GM18951 (cell line): ENCODE data around the gene SBF2.
"Not testable (repeated sequence)": the region's sequence is repeated elsewhere in the genome, so short reads cannot be mapped to it uniquely, and the experiment has no call there.

Experiments used
- POLR2A ChIP-seq: IDR thresholded peaks from 4 replicates; pipeline ENCODE4 v1.6.1; 2011; ENCODE audit warnings: mild to moderate bottlenecking; ENCODE audit not compliant: insufficient read length, insufficient read depth; ENCODE audit errors: extremely low read depth
- in situ Hi-C: fragments of 300-500 bp; cut with MboI; formaldehyde crosslinking; loops from one replicate; pipeline ENCODE4 v1.12.0; 2022; ENCODE audit warnings: low sequenced_read_pairs, mixed read lengths, inconsistent platforms; ENCODE audit not compliant: unreplicated experiment

The SBF2 gene

DNA sequence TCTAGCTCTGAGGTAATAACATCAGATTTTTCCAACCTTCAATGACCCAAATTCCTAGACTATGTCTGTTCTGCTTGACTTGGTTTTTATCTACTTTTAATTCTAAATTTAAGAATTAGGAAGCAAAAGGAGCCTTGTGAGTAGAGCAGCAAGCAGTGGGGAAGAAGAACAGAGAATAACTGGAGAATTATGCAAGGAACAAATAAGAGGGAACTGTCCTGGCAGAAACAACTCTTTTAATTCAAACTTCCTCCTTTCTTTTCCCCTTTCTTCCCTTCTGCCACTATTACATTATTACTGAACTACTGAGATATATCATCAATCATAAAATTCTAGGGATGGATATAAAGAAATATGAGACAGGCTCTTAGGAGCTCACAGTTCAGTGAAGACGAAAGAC lies 276.1 kb downstream of the SBF2 start:
- no peak for TF ChIP-seq POLR2A
- in situ Hi-C loops: no loop called here

DNA sequence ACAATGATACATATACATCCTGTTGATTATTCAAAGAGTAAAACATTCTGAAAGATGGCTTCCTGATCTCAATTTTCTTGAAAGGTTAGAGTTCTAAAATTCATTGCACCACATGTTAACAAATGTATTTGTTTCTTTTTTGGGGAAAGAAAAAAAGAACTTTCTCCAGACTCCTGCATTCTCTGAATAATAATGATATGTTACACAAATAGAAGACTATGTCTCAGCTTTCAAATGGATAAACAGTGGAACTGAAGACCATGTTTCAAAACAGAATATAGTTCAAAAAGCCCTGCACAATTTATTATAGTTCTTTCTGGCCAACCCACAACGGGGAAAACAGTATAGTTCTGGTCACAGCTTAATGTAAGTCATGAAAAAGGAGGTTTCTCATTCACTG lies 277.0 kb downstream of the SBF2 start:
- in situ Hi-C loops: no loop called here
- no peak for TF ChIP-seq POLR2A

DNA sequence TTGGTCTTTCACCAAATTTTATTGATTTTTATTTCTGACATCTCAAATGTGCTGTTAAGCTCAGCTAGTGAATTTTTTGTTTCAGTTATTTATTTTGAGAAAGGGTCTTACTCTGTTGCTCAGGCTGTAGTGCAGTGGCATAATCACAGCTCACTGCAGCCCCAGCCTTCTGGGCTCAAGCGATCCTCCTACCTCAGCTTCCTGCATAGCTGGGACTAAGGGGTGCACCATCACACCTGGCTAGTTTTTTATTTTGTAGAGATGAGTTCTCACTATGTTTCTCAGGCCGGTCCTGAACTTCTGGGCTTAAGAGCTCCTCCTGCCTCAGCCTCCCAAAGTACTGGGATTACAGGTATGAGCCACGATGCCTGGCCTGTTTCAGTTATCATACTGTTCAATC lies 282.0 kb downstream of the SBF2 start:
- TF ChIP-seq POLR2A: no peak
- in situ Hi-C loops: no loop called here

DNA sequence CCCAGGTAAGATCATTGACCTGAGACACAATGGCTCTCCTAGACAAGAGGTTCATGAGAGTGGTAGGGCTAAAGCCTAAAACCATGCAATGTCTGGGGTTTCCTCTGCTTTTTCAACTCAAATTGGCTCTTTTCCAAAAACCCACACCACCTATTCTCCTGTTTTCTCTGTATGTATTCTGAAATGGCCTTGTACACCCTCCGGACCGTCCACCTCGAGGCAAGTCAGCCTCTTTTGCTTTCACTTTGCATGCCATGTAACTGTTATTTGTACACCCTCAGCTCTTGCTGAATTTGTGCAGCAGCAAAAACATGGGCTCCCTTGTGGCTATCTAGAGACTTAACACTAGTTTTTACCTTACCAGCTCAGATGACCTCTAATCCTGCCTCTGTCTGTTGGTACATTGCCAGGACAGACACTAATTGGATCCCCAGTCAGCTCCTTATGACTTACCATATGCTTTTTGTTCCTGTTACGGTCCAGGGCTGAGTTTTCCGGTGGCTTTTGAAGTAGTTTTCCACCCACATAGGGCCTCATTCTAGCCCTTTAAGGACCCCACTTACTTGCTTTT lies 288.0 kb downstream of the SBF2 start:
- no peak for TF ChIP-seq POLR2A
- in situ Hi-C loops: no loop called here

DNA sequence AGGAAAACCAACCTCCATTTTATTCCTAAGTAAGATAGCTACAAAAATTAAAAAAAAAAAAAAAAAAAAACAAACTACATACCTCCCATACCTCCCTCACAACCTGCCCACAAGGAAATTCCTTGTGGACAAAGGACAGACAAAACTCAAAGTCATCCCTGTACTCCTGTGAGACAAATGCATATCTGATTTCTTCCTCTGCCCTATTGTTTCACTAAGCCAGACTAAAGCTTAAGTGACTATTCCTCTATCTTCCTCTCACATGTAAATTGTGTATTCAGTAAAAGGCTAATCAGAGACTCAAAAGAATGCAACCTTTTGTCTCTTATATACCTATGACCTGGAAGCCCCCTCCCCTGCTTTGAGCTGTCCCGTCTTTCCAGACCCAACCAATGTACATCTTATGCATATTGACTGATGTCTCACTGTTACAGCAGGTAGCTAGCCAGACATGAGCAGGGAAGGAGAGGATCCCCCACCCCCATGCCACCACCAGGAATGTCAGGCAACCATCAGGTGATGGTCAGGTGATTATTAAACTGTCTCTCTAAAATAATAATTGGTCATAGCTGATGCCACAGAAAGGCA lies 289.4 kb downstream of the SBF2 start:
- in situ Hi-C loops: no loop called here
- TF ChIP-seq POLR2A: no peak

DNA sequence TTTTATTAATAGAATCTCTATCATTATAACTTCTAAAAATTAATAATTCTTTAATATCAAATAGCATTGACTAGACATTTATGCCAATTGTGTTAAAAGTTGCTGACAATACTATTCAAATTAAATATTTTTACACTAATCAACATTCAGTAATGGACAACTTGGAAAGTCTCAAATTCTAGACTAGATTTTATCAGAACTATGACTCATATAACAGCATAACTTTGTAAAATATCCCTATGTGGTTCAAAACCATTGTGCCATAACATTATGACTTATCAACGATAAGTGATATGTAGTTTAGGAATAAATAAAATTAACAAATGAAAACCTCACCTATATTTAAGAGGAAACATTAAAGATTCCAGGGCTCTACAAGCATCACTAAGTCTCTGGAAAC lies 291.8 kb downstream of the SBF2 start:
- in situ Hi-C loops: no loop called here
- no peak for TF ChIP-seq POLR2A

DNA sequence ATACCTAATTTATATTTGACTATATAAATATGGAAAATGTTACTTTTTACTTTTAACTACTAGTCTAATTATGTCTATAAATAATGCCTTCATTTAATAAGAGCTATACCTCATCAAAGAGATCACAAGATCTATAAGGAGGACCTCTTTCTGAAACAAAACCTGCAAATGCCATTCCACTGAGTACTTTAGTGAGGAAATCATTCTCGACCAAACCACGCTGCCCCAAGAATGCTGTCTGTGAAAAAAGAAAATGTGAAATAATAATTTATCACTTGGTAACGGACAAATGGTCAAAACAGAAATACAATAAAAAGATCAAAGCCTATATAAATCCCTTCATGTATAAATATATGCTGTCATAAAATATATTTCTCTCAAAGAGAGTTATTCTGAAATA lies 301.7 kb downstream of the SBF2 start:
- in situ Hi-C loops: no loop called here
- no peak for TF ChIP-seq POLR2A

DNA sequence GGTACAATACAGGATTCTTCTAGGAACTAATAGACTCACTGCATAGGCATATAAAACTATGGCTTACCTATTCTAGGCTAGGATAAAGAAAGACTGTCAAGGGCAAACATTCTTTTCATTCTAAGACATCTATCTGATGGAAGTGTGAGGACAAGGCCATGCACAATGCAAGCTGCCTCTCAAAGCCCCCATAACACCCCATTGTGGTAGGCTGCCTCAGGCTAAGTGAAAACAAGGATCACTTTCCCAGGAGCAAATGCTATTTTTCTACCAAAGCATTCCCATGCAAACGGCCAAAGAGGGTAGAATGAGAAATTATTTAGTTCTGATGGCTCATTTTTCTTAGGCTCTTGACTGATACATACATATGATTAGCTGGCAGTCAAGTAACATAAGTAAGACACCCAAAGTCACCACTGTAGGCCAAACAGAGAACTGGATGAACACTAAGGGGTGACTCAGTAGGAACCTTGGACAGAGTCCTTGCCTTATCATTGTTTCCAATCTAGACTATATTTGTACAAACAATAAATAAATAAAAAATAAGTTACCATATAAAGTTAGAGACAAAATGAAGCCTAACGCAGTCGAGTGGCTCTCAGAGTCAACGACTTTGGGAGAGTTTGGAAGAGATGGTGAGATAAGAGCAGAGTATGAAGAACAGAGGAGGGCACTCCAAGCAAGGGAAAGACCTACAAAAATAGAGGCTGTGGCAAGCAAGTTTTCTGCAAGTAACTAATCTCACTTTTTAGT lies 303.6 kb downstream of the SBF2 start:
- TF ChIP-seq POLR2A: no peak
- in situ Hi-C loops: no loop called here

DNA sequence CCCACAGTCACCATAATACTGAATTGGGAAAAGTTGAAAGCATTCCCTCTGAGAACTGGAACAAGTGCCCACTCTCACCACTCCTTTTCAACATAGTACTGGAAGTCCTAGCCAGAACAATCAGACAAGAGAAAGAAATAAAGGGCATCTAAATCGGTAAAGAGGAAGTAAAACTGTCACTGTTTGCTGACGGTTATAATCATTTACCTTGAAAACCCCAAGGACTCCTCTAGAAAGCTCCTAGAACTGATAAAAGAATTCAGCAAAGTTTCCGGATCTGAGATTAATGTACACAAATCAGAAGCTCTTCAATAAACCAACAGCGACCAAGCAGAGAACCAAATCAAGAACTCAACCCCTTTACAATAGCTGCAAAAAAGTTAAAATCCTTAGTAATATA lies 306.7 kb downstream of the SBF2 start:
- in situ Hi-C loops: not testable (repeated sequence)

DNA sequence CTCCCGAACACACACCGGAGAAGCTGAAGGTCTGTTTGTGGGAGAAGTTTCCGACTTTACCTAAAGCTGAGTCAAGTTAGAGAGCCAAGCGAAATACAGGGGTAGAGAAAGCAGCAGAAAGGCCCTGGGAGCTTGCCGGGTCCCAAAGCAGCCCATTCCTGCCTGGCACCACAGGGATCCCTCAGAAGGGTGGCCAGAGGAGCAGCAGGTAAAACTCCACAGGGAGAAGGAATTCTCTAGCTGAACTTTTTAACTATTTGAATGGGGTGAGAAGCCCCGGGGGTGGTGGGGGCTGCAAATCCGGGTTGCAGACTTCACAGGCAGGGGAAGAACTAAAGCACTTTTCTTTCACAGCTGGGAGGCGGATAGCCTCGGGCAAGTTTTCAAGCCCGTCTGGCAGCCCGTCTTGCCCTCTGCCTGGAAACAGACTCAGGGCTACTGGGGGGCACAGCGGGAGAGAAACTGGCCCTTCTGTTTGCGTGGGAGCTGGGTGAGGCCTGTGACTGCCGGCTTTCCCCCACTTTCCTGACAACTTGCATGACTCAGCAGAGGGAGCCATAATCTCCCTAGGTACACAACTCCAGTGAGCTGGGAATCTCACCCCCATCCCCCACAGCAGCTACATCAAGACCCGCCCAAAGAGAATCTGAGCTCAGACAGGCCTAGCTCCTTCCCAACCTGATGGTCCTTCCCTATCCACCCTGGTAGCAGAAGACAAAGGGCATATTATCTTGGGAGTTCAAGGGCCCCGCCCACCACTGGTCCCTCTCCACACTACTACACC lies 311.0 kb downstream of the SBF2 start:
- in situ Hi-C loops: no loop called here
- no peak for TF ChIP-seq POLR2A

DNA sequence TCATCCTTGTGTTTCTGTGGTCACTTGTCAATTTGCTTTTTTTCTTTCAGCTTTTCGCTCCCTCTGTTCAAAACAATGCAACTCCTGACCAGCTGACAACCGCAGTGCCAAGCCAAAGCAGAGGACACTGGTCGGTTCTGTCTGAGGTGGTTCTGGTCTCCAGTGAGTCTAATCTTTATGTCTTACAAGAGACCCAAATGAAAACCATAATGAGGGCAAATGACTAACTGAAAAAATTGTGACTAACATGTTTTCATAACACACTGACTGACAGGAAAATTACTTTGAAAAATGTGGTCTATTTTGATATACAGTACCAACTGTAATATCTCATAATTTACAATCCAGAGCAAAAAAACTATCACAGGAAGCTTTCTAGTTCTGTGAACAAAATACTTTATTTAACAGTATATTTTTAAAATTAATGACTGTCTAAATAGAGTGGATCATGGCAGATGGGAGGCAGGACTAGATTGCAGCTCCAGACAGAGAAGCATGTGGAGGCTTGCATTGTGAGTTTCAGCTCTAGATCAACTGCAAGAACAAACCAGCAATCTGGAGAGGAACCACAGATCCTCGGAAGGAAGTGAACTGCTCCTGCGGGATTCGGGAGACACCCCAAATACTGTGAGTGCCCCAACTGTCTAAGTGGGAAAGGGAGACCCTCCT lies 311.8 kb downstream of the SBF2 start:
- in situ Hi-C loops: no loop called here
- TF ChIP-seq POLR2A: no peak

DNA sequence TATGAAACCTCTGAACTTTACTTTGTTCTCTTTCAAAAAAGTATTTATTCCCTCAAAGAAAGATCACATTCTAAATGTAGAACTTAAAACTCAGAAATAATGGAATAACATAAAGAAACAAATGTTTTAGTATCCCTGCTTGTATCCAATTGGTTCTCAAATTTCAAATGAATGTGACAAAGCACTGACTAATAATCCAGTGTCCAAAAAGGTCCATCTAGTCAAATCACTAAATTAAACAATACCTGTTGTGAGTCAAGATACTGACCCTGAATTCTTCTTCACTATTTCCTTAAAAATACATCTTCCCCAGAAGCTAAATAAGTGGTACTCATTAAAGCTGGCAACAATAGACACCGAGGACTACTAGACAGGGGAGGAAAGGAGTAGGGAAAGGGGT lies 313.1 kb downstream of the SBF2 start:
- TF ChIP-seq POLR2A: no peak
- in situ Hi-C loops: no loop called here

DNA sequence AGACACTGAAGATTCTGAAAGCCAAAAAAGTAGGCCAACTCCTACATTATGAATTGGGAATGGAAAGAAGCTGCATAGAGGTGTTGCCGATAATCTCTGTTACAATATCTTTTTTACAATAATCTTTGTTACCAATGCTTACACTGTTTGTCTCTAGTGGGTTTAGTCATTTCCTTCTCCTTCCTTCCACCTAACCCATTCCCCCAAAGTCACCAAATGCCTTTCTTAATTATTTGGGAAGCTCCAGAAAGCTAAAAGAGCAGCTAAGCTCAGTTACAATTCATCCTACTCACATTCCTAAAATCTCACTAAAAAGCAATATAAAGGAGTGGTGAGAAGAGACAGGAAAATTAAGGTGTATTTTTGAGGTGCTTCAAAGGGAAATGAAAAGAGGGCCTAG lies 316.5 kb downstream of the SBF2 start:
- no peak for TF ChIP-seq POLR2A
- in situ Hi-C loops: no loop called here

DNA sequence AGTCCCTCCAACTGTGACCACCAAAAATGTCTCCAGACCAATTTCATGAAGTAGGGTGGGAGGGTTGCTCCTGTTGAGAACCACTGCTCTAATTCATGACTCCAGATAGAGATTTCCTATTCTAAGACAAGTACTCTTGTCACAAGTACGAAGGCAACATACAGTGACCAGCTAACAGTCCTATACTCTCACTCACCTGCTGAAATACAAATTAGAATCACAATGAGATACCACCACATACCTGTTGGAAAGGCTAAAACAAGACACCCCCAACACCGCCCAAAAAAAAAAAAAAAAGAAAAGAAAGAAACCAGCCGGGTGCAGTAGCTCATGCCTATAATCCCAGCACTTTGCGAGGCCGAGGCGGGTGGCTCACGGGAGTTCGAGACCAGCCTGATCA lies 319.6 kb downstream of the SBF2 start:
- in situ Hi-C loops: loop anchor here (25.0 kb wide), 1 partner anchor 362 kb away; no protein-coding TSS in a partner anchor
- TF ChIP-seq POLR2A: no peak
